Measurements from ENCODE around the gene PLA2G7.

Gene PLA2G7

GRCh38 chr6:46688117-46688965 lies 46.8 kb downstream of the PLA2G7 start:
- DNase-seq = no peak

GRCh38 chr6:46687619-46688097 lies 47.5 kb downstream of the PLA2G7 start, which contains the start of gene TDRD6:
Gene TDRD6 (plus strand): TSS chr6:46687885. CDS start chr6:46688129, 244 bp downstream.
- DNase-seq = no peak

GRCh38 chr6:46684771-46685170 lies 50.4 kb downstream of the PLA2G7 start:
- DNase-seq = peak; percentile 33

GRCh38 chr6:46677314-46677654 lies 57.9 kb downstream of the PLA2G7 start:
- no peak for DNase-seq

- no peak for DNase-seq
These were observed 58.4 kb downstream of the PLA2G7 start for GRCh38 chr6:46676604-46677313.

GRCh38 chr6:46674410-46674809 lies 60.8 kb downstream of the PLA2G7 start:
- no peak for DNase-seq

- no peak for DNase-seq
These were observed 67.8 kb downstream of the PLA2G7 start for GRCh38 chr6:46667377-46667776.

GRCh38 chr6:46661483-46661882 lies 73.7 kb downstream of the PLA2G7 start:
- DNase-seq = no peak

- no peak for DNase-seq
These were observed 77.5 kb downstream of the PLA2G7 start for GRCh38 chr6:46657642-46658041.

- peak; percentile 4 for DNase-seq
These were observed 79.4 kb downstream of the PLA2G7 start for GRCh38 chr6:46655803-46656202.
